ENCODE measurements around the gene SPINT4.

The SPINT4 gene

GRCh38 chr20:45765980-45766379, 43.8 kb downstream of the SPINT4 start:
- DNase-seq, result no peak

- DNase-seq, result no peak
Observed at GRCh38 chr20:45768479-45768878, 46.3 kb downstream of the SPINT4 start.

- DNase-seq, result peak; percentile 60 to 70
Observed at GRCh38 chr20:45771182-45771759, 49.1 kb downstream of the SPINT4 start.

- DNase-seq, result no peak
Observed at GRCh38 chr20:45772693-45773092, 50.5 kb downstream of the SPINT4 start.

GRCh38 chr20:45774945-45775344, 52.8 kb downstream of the SPINT4 start:
- DNase-seq, result no peak

GRCh38 chr20:45775411-45775810, 53.3 kb downstream of the SPINT4 start:
- no peak for DNase-seq

Data from hippocampal formation (tissue), 2 donors.